ENCODE measurements around the gene STRIP1.
"Not testable (repeated sequence)": the region's sequence is repeated elsewhere in the genome, so short reads cannot be mapped to it uniquely, and the experiment has no call there.

The STRIP1 gene

DNA sequence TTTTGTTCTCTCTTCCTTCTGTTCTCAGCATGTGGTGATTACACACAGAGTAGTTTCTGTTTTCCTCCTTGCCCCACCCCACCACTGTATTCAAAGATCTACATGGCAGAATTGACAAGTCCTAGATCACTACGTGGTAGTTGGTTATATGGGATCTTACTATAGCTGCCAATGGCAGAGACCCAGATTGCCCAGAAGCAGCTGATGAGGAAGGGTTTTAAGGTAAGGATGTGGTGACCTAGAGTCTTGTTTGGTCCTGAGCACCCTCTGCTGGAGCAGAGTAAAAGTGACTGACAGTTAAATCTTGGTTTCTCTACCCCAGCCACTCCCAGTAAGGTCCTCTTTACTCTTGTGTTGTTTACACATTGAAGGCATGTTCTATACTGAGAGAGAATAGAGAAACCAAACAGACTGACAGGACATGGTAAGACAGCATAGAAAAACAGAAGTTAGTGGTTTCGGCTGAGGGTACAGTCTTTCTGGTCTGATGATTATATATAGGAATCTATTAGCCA lies 22.8 kb upstream of the STRIP1 start:
- DNase-seq (ENCODE audit: low spot score): peak; percentile 64

- no peak for DNase-seq (ENCODE audit: low spot score)
Measured at GRCh38 chr1:110012100-110012780, 22.2 kb upstream of the STRIP1 start.

DNA sequence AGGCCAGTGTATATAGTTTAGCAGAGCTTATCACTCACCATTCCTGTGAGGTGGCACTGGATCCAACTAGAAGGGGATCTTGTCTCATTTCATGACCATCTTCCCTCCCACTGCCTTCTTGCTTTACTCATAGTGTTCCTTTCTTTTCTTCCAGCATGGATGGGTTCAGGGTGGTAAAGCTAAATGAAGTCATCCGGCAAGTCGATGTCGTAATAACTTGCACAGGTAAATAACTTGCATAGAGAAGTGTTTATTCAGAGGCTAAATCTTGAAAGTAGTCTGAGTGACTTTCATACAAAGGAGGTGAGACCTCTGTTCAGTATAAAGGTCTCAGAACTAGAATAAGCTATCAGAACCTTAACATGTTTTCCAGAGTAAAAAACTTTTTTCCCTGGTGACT lies 16.6 kb upstream of the STRIP1 start:
- DNase-seq (ENCODE audit: low spot score): peak; percentile 25

GRCh38 chr1:110018396-110018795 lies 16.0 kb upstream of the STRIP1 start:
- no peak for DNase-seq (ENCODE audit: low spot score)

GRCh38 chr1:110019770-110020169 lies 14.7 kb upstream of the STRIP1 start:
- no peak for DNase-seq (ENCODE audit: low spot score)

DNA sequence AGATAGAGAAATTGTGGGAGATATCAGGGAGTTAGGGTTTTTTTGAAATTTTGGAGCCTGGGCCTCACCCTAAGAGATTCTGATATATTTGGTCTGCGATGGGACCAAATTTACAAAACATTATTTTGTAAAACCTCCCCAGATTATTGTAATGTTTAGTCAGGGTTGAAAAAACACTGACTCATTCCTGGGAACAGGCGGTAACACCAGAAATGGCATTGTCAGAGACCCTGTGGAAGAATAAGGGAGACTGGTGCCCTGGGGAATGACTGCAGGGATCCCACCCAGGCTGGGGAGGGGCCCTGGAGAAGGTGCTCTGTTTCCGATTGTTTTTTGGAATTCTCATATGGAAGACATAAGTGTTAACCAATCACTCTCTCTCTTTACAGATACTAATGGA lies 13.1 kb upstream of the STRIP1 start:
- no peak for DNase-seq (ENCODE audit: low spot score)

DNA sequence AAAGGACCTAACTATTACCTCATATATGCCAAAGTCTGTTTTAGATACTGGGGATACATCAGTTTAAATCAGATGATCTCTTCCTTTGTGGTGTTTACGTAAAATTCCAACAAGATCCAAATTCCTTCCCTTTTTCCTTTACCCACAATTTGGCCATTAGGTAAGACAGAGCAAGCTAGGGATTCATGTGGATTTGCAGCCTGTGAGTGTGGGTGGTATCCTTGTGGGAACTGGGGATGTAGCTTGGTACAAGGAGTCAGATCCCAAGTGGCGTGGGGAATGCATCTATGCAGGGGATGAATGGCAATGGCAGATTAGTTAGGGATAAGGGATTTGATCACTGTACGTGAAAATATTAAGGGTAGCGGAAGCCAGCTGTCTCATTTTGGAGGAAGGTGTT lies 9.8 kb upstream of the STRIP1 start:
- DNase-seq (ENCODE audit: low spot score): no peak

- not testable (repeated sequence) for DNase-seq (ENCODE audit: low spot score)
Measured at GRCh38 chr1:110030687-110031086, 3.7 kb upstream of the STRIP1 start.

- DNase-seq (ENCODE audit: low spot score): no peak
Measured at GRCh38 chr1:110032327-110032726, 2.1 kb upstream of the STRIP1 start.

DNA sequence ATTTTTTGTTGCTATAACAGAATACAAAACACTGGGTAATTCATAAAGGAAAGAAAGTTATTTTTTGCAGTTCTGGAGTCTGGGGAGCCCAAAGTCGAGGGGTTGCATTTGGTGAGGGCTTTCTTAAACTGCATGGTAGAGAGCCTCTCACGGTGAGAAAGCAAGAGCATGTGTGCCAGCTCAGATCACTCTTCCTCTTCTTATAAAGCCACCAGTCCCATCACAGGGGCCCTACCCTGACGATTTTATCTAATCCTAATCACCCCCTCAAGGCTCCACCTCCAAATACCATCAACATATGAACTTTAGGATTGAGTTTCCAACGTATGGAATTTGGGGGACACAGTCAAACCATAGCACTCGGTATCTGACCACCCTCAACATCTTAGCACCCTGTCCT lies 1.0 kb upstream of the STRIP1 start:
- DNase-seq (ENCODE audit: low spot score): no peak

GRCh38 chr1:110034040-110034450 lies 379 bp upstream of the STRIP1 start:
- DNase-seq (ENCODE audit: low spot score): no peak

- peak; percentile 34 for DNase-seq (ENCODE audit: low spot score)
Measured at GRCh38 chr1:110035236-110035752, 870 bp downstream of the STRIP1 start.

- DNase-seq (ENCODE audit: low spot score): no peak
Measured at GRCh38 chr1:110038271-110038670, 3.8 kb downstream of the STRIP1 start.

- no peak for DNase-seq (ENCODE audit: low spot score)
Measured at GRCh38 chr1:110039641-110040040, 5.2 kb downstream of the STRIP1 start.

- peak; percentile 66 for DNase-seq (ENCODE audit: low spot score)
Measured at GRCh38 chr1:110040548-110040947, 6.1 kb downstream of the STRIP1 start.

GRCh38 chr1:110043016-110043415 lies 8.6 kb downstream of the STRIP1 start:
- DNase-seq (ENCODE audit: low spot score): no peak

GRCh38 chr1:110047463-110047862 lies 13.0 kb downstream of the STRIP1 start:
- no peak for DNase-seq (ENCODE audit: low spot score)

DNA sequence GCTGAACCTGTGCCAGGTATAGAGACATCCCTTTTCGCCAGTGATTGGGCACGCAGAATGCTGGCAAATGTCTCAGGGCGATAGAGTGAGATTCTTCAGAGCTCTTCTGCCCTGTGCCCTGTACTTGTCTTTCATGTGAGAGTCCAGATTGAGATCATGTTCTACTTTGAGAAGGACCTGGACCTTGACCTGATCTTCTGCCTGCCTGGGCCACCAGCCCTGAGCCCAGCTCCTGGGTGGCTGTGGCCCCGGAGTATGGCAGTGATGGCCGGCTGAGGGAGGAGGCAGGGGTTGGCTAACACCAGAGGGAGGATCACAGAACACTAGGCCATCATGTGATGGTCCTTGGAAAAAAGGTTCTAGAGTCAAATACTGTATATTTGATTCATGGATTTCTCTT lies 13.8 kb downstream of the STRIP1 start:
- DNase-seq (ENCODE audit: low spot score): no peak

- no peak for DNase-seq (ENCODE audit: low spot score)
Measured at GRCh38 chr1:110048923-110049601, 14.6 kb downstream of the STRIP1 start.

DNA sequence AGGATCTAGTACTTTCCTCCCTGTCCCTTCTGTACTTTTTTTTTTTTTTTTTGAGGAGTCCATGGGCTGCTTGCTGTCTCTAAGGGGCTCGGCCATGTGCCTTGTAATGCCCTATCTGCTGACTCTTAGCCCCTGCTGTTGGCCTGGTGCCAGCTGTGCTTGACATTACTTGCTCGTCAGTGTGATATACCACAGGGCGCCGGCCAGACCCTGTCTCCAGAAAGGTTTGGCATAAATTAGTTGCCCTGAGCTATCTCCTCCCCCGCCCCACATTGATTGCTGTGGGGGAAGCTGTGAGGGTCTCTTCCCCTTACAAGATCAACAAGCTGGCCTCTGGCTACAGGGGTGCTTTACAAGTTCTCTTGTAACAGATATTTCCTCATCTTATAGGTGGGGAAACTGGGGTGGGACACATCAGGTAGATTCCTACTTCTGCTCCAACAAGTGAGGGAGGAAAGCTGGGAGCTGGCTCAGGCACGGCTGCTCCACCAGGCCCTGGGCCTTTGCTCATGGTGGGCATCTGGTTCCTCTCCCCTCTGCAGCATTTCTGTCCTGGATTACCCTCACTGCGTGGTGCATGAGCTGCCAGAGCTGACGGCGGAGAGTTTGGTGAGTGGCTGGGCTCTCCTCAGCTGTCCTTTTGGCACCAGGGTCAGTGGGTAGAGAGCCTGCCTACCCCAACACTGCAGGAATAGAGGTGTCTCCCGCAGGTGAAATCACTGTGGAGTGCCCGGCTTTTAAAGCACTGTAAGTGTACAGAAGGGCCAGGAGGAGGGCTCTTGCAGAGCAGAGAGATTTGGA lies 15.6 kb downstream of the STRIP1 start:
- DNase-seq (ENCODE audit: low spot score): no peak

DNA sequence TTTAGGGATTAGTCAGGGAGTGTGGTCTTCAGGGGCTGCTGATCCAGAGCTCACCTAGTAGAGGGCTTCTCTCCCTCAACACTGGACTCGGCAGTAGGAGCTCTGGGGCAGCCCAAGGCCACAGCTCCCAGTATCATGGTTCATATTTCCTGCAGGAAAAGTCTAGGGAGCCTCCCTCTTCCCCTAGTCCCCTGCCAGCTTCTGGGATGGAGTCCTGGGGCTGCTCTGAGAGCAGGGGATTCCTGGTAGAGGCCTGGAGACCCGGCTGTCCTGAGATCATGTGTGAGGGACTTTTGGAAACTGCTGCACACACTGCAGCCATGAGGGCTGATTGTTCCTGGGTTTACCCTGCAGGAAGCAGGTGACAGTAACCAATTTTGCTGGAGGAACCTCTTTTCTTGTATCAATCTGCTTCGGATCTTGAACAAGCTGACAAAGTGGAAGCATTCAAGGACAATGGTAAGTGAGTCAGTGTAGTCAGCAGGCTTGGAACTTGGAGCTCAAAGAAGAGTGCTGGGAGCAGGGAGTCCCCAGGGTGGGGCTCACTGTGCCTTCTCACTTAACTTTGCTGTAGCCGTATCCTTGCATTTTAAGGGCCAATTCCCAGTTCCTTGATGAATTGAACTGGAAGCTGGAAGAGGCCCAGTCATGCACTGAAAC lies 16.3 kb downstream of the STRIP1 start:
- no peak for DNase-seq (ENCODE audit: low spot score)

DNA sequence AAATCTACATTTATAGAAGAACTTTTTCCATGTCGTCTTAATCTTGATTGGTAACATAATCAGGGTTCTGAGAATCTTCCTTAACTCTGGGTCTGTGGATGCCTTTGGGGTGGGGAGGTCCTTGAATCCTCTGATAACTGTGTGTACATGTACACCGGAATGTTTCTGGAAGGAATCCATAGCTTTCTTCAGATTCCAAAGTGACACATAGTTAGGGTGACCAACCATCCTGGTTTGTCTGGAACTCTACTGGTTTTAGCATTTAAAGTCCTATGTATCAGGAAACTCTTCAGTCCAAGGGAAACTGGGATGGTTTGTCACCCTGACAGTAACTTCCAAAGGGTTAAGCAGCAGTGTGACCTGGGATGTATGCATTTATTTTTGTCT lies 16.8 kb downstream of the STRIP1 start:
- DNase-seq (ENCODE audit: low spot score): no peak

Measured in kidney tubule cell (primary cell).